ENCODE results near the gene ARID1B. TPM values are rescaled to one million over a fixed set of nuclear protein-coding genes. Genes with fewer than 3 reads are reported as not detected.

Gene ARID1B
- total and polyA plus RNA-seq, 9 of the 15 experiments (the other 6 are each of a cell fraction or from before 2014, with no cell fraction given), result 12.5 to 50.5 (median 25.8) TPM

- TF ChIP-seq ZFPM2 (CRISPR knock-in tag; IDR thresholded peaks at IDR 0.05) (no peak), CBFA2T3 (IDR thresholded peaks at IDR 0.05) (no peak), SIN3B (IDR thresholded peaks at IDR 0.05; ENCODE audit: low read depth) (no peak), RBM39 (optimal IDR thresholded peaks at IDR 0.05; ENCODE audit: low read depth, low read length) (no peak)
- TF ChIP-seq, protein P1, sequence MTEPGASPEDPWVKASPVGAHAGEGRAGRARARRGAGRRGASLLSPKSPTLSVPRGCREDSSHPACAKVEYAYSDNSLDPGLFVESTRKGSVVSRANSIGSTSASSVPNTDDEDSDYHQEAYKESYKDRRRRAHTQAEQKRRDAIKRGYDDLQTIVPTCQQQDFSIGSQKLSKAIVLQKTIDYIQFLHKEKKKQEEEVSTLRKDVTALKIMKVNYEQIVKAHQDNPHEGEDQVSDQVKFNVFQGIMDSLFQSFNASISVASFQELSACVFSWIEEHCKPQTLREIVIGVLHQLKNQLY (CRISPR knock-in tag; conservative IDR thresholded peaks at IDR 0.05), result no peak
- TF ChIP-seq, protein P2, sequence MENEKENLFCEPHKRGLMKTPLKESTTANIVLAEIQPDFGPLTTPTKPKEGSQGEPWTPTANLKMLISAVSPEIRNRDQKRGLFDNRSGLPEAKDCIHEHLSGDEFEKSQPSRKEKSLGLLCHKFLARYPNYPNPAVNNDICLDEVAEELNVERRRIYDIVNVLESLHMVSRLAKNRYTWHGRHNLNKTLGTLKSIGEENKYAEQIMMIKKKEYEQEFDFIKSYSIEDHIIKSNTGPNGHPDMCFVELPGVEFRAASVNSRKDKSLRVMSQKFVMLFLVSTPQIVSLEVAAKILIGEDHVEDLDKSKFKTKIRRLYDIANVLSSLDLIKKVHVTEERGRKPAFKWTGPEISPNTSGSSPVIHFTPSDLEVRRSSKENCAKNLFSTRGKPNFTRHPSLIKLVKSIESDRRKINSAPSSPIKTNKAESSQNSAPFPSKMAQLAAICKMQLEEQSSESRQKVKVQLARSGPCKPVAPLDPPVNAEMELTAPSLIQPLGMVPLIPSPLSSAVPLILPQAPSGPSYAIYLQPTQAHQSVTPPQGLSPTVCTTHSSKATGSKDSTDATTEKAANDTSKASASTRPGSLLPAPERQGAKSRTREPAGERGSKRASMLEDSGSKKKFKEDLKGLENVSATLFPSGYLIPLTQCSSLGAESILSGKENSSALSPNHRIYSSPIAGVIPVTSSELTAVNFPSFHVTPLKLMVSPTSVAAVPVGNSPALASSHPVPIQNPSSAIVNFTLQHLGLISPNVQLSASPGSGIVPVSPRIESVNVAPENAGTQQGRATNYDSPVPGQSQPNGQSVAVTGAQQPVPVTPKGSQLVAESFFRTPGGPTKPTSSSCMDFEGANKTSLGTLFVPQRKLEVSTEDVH (IDR thresholded peaks at IDR 0.05; ENCODE audit: low read depth, partially characterized antibody), result no peak
These were observed 433.8 kb downstream of the ARID1B start (continued) for GRCh38 chr6:157210954-157211353.
